GM23338 (cell line): Measurements from ENCODE around the gene FN3K. TPM values are rescaled to one million over a fixed set of nuclear protein-coding genes. Genes with fewer than 3 reads are reported as not detected.
"Not testable (repeated sequence)": the region's sequence is repeated elsewhere in the genome, so short reads cannot be mapped to it uniquely, and the experiment has no call there.

Source experiments
- ATAC-seq: fragments of 200-7000 bp; cut with Tn5 transposase; 3 replicates; pipeline ENCODE4 v1.9.1; 2020
- DNase-seq: peaks from one replicate; pipeline ENCODE4 v3.0.0-alpha.2; 2015; ENCODE audit warnings: low spot score
- H2AFZ ChIP-seq: fragments of 200-600 bp; sonication (generic); 2 replicates; pipeline ENCODE4 v1.8.0; 2016; ENCODE audit warnings: antibody characterized with exemption, mild to moderate bottlenecking, moderate library complexity
- H3F3A ChIP-seq: fragments of 200-600 bp; sonication (generic); replicated peaks from 2 replicates; pipeline ENCODE4 v1.8.0; 2017; ENCODE audit warnings: antibody characterized with exemption, mixed run types, low read depth
- H3K27ac ChIP-seq: fragments of 200-600 bp; sonication (generic); 2 replicates; pipeline ENCODE4 v1.6.1; 2016; ENCODE audit warnings: low read depth
- H3K27me3 ChIP-seq: fragments of 200-600 bp; sonication (generic); 2 replicates; pipeline ENCODE4 v1.8.0; 2016; ENCODE audit warnings: mild to moderate bottlenecking, mixed run types, moderate library complexity; ENCODE audit not compliant: insufficient read depth
- H3K36me3 ChIP-seq: fragments of 200-600 bp; sonication (generic); 2 replicates; pipeline ENCODE4 v1.8.0; 2016; ENCODE audit warnings: mild to moderate bottlenecking; ENCODE audit not compliant: insufficient read depth
- H3K4me1 ChIP-seq: fragments of 200-600 bp; sonication (generic); 2 replicates; pipeline ENCODE4 v1.8.0; 2016; ENCODE audit warnings: mild to moderate bottlenecking, moderate library complexity; ENCODE audit not compliant: insufficient read depth
- H3K4me2 ChIP-seq: fragments of 200-600 bp; sonication (generic); 2 replicates; pipeline ENCODE4 v1.7.1; 2017; ENCODE audit warnings: mixed run types
- H3K4me3 ChIP-seq: fragments of 200-600 bp; sonication (generic); 2 replicates; pipeline ENCODE4 v1.6.1; 2016; ENCODE audit warnings: mixed run types
- H3K79me2 ChIP-seq: fragments of 200-600 bp; sonication (generic); replicated peaks from 2 replicates; pipeline ENCODE4 v1.8.0; 2017; ENCODE audit warnings: mild to moderate bottlenecking; ENCODE audit not compliant: insufficient read depth
- H3K9me2 ChIP-seq: fragments of 200-600 bp; sonication (generic); 2 replicates; pipeline ENCODE4 v1.8.0; 2017; ENCODE audit not compliant: insufficient read depth
- H4K20me1 ChIP-seq: fragments of 200-600 bp; sonication (generic); replicated peaks from 2 replicates; pipeline ENCODE4 v1.8.0; 2017; ENCODE audit warnings: mild to moderate bottlenecking; ENCODE audit not compliant: insufficient read depth
- H3K27ac Mint-ChIP-seq: 2 replicates; pipeline ENCODE4 v1.8.0; 2020; ENCODE audit warnings: inconsistent platforms, mild to moderate bottlenecking, moderate library complexity, mixed read lengths
- H3K27me3 Mint-ChIP-seq: 3 replicates; pipeline ENCODE4 v1.8.0; 2022; ENCODE audit warnings: low read depth, mild to moderate bottlenecking, moderate library complexity, mixed read lengths, inconsistent platforms; ENCODE audit not compliant: insufficient read depth, poor library complexity
- H3K36me3 Mint-ChIP-seq: 3 replicates; pipeline ENCODE4 v1.8.0; 2021; ENCODE audit warnings: low read depth, mild to moderate bottlenecking, inconsistent platforms, moderate library complexity, mixed read lengths
- H3K4me1 Mint-ChIP-seq: 3 replicates; pipeline ENCODE4 v1.8.0; 2020; ENCODE audit warnings: mild to moderate bottlenecking, inconsistent platforms, mixed read lengths
- H3K4me3 Mint-ChIP-seq: 3 replicates; pipeline ENCODE4 v1.8.0; 2021; ENCODE audit warnings: moderate library complexity, mild to moderate bottlenecking, inconsistent platforms, mixed read lengths
- H3K9me3 Mint-ChIP-seq: 3 replicates; pipeline ENCODE4 v1.8.0; 2020; ENCODE audit warnings: moderate library complexity, mild to moderate bottlenecking, inconsistent platforms, mixed read lengths
- CREB1 ChIP-seq: fragments of 250-450 bp; sonication (Bioruptor Pico); IDR thresholded peaks from 2 replicates; pipeline ENCODE4 v1.5.0; 2020; ENCODE audit warnings: low read depth, mild to moderate bottlenecking, moderate library complexity
- EZH2 ChIP-seq: fragments of 200-600 bp; sonication (generic); IDR thresholded peaks from one replicate; pipeline ENCODE4 v1.8.0; 2017; ENCODE audit warnings: antibody characterized with exemption, mild to moderate bottlenecking, low read depth; ENCODE audit not compliant: unreplicated experiment
- EZH2phosphoT487 ChIP-seq: fragments of 200-600 bp; sonication (generic); IDR thresholded peaks from one replicate; pipeline ENCODE4 v1.8.1; 2018; ENCODE audit warnings: antibody characterized with exemption; ENCODE audit not compliant: unreplicated experiment
- JUNB ChIP-seq: IDR thresholded peaks from one replicate; pipeline ENCODE4 v1.6.1; 2016; ENCODE audit warnings: antibody characterized with exemption; ENCODE audit not compliant: unreplicated experiment
- NANOG ChIP-seq: IDR thresholded peaks from 2 replicates; pipeline ENCODE4 v1.6.1; 2016; ENCODE audit warnings: antibody characterized with exemption, borderline replicate concordance
- POLR2AphosphoS5 ChIP-seq: IDR thresholded peaks from 2 replicates; pipeline ENCODE4 v1.6.1; 2016; ENCODE audit warnings: antibody characterized with exemption, low read depth
- STAT1 ChIP-seq: IDR thresholded peaks from one replicate; pipeline ENCODE4 v1.6.1; 2016; ENCODE audit warnings: antibody characterized with exemption; ENCODE audit not compliant: unreplicated experiment
- ZNF114 ChIP-seq: fragments of 250-450 bp; sonication (Bioruptor Pico); IDR thresholded peaks from 2 replicates; pipeline ENCODE4 v1.5.0; 2020; ENCODE audit warnings: mild to moderate bottlenecking, moderate library complexity
- polyA plus RNA-seq: library from polyadenylated mRNA; unstranded; fragments of >200 nt; fragmentation: Nextera tagmentation; extraction: Ambion mirVana; gene quantifications from 2 replicates; pipeline ENCODE4 v1.2.1, GENCODE V29; 2016
- total RNA-seq: library from RNA; depleted of rRNA; stranded (reverse); fragments of >200 nt; shearing (Covaris generic); gene quantifications from 2 replicates; pipeline ENCODE4 v1.2.3, GENCODE V29; 2014
- TF ChIP-seq, protein P1 (sequence below): IDR thresholded peaks from 2 replicates; pipeline ENCODE4 v1.6.1; 2016; ENCODE audit warnings: antibody characterized with exemption
- TF ChIP-seq, protein P2 (sequence below), 2 experiments: fragments of 200-600 bp in 1 of 2; sonication (generic) in 1 of 2; conservative IDR thresholded peaks; 2 replicates each; pipeline versions ENCODE4 v1.5.1 to v1.6.1; 2016 to 2017; ENCODE audit warnings: antibody characterized with exemption in 2 of 2, low read depth in 2 of 2, mild to moderate bottlenecking in 2 of 2, moderate library complexity in 1 of 2

Gene FN3K
- total and polyA plus RNA-seq, 2 experiments from 2014 or later: 5.3 to 12.9 TPM

DNA sequence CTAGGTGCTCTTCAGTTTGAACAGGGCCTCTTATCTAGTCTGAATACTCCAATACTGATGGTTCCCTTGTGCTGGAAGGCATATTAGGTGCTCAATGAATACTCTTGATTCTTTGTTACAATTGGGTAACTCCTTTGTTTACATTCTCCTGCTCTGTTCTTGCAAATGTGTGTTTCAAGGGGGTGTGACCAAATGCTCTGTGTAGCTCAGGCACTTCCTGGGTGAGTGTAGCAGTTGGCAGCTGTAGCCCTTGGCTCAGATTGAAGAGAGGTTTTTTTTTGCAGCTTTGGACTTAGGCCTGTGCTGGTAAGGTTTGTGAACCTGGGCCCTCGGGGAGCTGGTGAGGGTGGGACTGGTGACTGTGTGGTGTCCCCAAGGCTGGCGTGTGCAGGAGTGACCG is 36.6 kb downstream of the FN3K start (continued):
- TF ChIP-seq CREB1: no peak
- TF ChIP-seq NANOG: no peak
- no peak for TF ChIP-seq JUNB
- no peak for TF ChIP-seq ZNF114 (CRISPR knock-in tag)
- no peak for TF ChIP-seq EZH2
- TF ChIP-seq STAT1: no peak
- TF ChIP-seq POLR2AphosphoS5: no peak
- TF ChIP-seq, protein P1, sequence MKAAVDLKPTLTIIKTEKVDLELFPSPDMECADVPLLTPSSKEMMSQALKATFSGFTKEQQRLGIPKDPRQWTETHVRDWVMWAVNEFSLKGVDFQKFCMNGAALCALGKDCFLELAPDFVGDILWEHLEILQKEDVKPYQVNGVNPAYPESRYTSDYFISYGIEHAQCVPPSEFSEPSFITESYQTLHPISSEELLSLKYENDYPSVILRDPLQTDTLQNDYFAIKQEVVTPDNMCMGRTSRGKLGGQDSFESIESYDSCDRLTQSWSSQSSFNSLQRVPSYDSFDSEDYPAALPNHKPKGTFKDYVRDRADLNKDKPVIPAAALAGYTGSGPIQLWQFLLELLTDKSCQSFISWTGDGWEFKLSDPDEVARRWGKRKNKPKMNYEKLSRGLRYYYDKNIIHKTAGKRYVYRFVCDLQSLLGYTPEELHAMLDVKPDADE: no peak

DNA sequence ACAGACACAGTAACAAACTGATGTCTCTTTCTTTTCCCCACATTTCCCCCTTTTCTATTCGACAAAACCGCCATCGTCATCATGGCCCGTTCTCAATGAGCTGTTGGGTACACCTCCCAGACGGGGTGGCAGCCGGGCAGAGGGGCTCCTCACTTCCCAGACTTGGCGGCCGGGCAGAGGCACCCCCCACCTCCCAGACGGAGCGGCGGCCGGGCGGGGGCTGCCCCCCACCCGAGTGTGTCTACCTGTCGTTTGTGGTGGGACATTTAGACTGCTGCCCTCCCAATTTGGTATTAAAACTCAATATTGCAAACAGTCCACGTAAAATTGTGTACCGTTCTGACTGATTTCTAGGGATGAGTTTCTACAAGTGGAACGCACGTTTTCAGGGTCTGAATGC is 39.0 kb downstream of the FN3K start:
- not testable (repeated sequence) for H3K4me2 ChIP-seq

DNA sequence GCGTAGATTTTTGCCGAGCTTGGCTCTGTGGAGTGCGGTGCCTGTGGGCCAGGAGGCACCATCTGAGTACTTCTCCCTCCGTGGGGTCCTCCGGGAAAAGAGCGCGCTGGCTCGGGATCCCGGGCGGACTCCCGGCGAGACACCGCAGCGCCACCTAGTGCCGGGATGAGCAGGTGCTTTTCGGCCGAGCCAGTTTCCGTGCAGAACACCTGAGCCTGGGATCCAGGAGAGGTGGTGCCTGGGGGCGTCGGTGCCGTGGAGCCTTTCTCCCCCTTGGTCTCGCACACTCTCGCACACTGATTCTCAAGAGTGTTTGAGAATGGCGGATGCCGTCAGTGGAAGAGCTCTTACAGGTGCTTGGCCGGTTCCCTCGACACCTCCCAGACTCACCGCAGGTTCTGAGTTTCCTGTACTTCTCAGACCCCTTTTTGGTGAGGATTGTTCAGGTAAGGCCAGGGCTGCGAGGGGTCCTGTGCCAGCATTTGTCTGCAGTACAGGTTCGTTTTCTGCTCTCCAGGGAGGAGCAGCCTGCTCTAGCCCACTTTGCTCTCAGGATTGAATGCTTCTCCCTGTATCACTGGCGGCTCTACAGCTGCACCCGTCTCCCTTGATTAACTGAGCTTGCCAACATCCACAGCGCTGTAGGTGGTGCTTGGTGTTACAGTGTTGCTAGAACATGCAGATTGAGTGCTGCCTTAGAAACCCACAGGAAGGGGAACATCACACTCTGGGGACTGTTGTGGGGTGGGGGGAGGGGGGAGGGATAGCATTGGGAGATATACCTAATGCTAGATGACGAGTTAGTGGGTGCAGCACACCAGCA is 39.8 kb downstream of the FN3K start:
- H3K36me3 ChIP-seq: peaks cover 22% of the 10 kb centered on the region
- no peaks in the 10 kb centered on the region; the same call in 2 of the 3 replicates for H3K4me1 Mint-ChIP-seq
- H3K4me3 Mint-ChIP-seq: no peak overlapping the region
- H3K27me3 ChIP-seq: no peaks in the 10 kb centered on the region
- TF ChIP-seq, protein P2, sequence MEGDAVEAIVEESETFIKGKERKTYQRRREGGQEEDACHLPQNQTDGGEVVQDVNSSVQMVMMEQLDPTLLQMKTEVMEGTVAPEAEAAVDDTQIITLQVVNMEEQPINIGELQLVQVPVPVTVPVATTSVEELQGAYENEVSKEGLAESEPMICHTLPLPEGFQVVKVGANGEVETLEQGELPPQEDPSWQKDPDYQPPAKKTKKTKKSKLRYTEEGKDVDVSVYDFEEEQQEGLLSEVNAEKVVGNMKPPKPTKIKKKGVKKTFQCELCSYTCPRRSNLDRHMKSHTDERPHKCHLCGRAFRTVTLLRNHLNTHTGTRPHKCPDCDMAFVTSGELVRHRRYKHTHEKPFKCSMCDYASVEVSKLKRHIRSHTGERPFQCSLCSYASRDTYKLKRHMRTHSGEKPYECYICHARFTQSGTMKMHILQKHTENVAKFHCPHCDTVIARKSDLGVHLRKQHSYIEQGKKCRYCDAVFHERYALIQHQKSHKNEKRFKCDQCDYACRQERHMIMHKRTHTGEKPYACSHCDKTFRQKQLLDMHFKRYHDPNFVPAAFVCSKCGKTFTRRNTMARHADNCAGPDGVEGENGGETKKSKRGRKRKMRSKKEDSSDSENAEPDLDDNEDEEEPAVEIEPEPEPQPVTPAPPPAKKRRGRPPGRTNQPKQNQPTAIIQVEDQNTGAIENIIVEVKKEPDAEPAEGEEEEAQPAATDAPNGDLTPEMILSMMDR (conservative IDR thresholded peaks at IDR 0.05; ENCODE audit: low read depth in 2 of 2): peak; percentile 81 to 94
- TF ChIP-seq EZH2phosphoT487: no peak
- H3K27ac ChIP-seq: peak overlapping the region; percentile 33; the same call in 1 of the 2 replicates
- no peak overlapping the region for H2AFZ ChIP-seq
- peaks cover 32% of the 10 kb centered on the region for H3K79me2 ChIP-seq
- ATAC-seq (peak; percentile 97), DNase-seq (peak; percentile 83)
- H3F3A ChIP-seq: peaks cover 8% of the 10 kb centered on the region
- H3K4me2 ChIP-seq: no peak overlapping the region
- no peaks in the 10 kb centered on the region for H3K9me2 ChIP-seq
- H4K20me1 ChIP-seq: peaks cover 34% of the 10 kb centered on the region
- no peak overlapping the region for H3K4me3 ChIP-seq
- H3K27me3 Mint-ChIP-seq: peaks cover 8% of the 10 kb centered on the region
- peaks cover 59% of the 10 kb centered on the region for H3K36me3 Mint-ChIP-seq
- H3K27ac Mint-ChIP-seq: no peak overlapping the region
- no peaks in the 10 kb centered on the region; the same call in 2 of the 3 replicates for H3K9me3 Mint-ChIP-seq
- no peaks in the 10 kb centered on the region for H3K4me1 ChIP-seq

More for the DNA sequence above, 39.0 kb downstream of the FN3K start:
- H3K9me2 ChIP-seq, ATAC-seq, DNase-seq, H3K27ac Mint-ChIP-seq, H3K27me3 ChIP-seq, H3K4me3 Mint-ChIP-seq, H3K4me3 ChIP-seq, H3K4me1 Mint-ChIP-seq, H3F3A ChIP-seq, H2AFZ ChIP-seq, H3K4me1 ChIP-seq, H3K9me3 Mint-ChIP-seq, H3K27me3 Mint-ChIP-seq: not testable (repeated sequence)
- peaks cover 65% of the 10 kb centered on the region for H3K36me3 Mint-ChIP-seq
- H3K36me3 ChIP-seq: peaks cover 30% of the 10 kb centered on the region
- H4K20me1 ChIP-seq: peaks cover 37% of the 10 kb centered on the region
- peaks cover 32% of the 10 kb centered on the region for H3K79me2 ChIP-seq
- peak overlapping the region; percentile 33; the same call in 1 of the 2 replicates for H3K27ac ChIP-seq
